H1 (cell line): ENCODE measurements around the gene CFAP97D2. TPM values are rescaled to one million over a fixed set of nuclear protein-coding genes. Genes with fewer than 3 reads are reported as not detected.

Source experiments
- TAF1 ChIP-seq: IDR thresholded peaks from 2 replicates; pipeline ENCODE4 v1.6.1; 2011; ENCODE audit warnings: mild to moderate bottlenecking, low read depth, low read length
- polyA plus RNA-seq, 7 experiments: library from polyadenylated mRNA; depleted of rRNA in 3 of 7; stranded (reverse) in 5 of 7; unstranded in 2 of 7; fragments of >200 nt in 5 of 7; fragments of 200-250 nt in 2 of 7; gene quantifications; 1 replicate in 5 of 7; 2 replicates in 1 of 7; 4 replicates in 1 of 7; pipeline versions ENCODE4 v1.2.1 to v1.2.3, GENCODE V29; 2011 to 2013; ENCODE audit warnings: missing spikeins in 2 of 7, mixed read lengths in 2 of 7
- total RNA-seq: library from RNA; stranded (reverse); fragmentation: NEBNext Ultra II Directional; extraction: Animal tissue kit (Norgen Biotek cat#: 25700); gene quantifications from 2 replicates; pipeline ENCODE4 v1.2.1, GENCODE V29; 2021

The CFAP97D2 gene
- total and polyA plus RNA-seq, 2 of the 8 experiments (the other 6 are each of a cell fraction or from before 2014, with no cell fraction given), result not detected

DNA sequence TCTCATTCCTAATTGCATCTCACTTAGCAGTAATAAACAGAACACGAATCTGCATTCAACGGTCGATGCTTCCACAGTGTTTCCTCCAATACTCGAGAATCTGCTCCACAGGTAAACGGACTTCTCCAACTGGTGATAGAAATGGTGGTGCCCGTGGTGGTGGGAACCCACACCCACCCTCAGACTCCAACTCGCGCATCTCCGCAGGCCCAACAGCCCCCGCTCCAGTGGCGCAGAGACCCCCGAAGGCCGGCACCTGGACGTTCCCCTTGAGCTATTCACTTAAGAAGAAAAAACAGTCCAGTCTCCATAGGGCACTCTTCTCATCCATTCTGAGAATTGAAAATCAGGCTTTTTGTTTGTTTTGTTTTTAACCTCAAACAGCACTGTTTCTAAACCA, 32.9 kb upstream of the CFAP97D2 start (continued):
- TF ChIP-seq TAF1, result no peak
